GM19328 (cell line): Measurements from ENCODE around the gene MEG3.

ENCODE experiments used
- ATAC-seq: cut with Tn5 transposase; IDR thresholded peaks from one replicate; pipeline ENCODE4 v1.9.1; 2021; ENCODE audit warnings: mild to moderate bottlenecking, moderate library complexity; ENCODE audit not compliant: unreplicated experiment

MEG3 gene

GRCh38 chr14:100844421-100844820, 18.5 kb downstream of the MEG3 start:
- no peak for ATAC-seq

GRCh38 chr14:100844846-100845245, 18.9 kb downstream of the MEG3 start:
- no peak for ATAC-seq

GRCh38 chr14:100845341-100845740, 19.4 kb downstream of the MEG3 start:
- ATAC-seq: no peak

GRCh38 chr14:100846309-100846859, 20.5 kb downstream of the MEG3 start:
- ATAC-seq: no peak

- ATAC-seq: no peak
These were observed 23.3 kb downstream of the MEG3 start for GRCh38 chr14:100849115-100849781.

GRCh38 chr14:100850841-100851585, 25.1 kb downstream of the MEG3 start:
- ATAC-seq: peak; percentile 67

- ATAC-seq: no peak
These were observed 25.6 kb downstream of the MEG3 start for GRCh38 chr14:100851586-100851916.

- ATAC-seq: no peak
These were observed 26.2 kb downstream of the MEG3 start for GRCh38 chr14:100851946-100852620.

- no peak for ATAC-seq
These were observed 28.5 kb downstream of the MEG3 start for GRCh38 chr14:100854435-100854834.

GRCh38 chr14:100855256-100855930, 29.5 kb downstream of the MEG3 start:
- no peak for ATAC-seq

- ATAC-seq: no peak
These were observed 30.4 kb downstream of the MEG3 start for GRCh38 chr14:100856056-100856950.

- no peak for ATAC-seq
These were observed 31.5 kb downstream of the MEG3 start for GRCh38 chr14:100857233-100857922.

GRCh38 chr14:100857923-100858837, 32.3 kb downstream of the MEG3 start:
- ATAC-seq: no peak

GRCh38 chr14:100858838-100859220, 32.9 kb downstream of the MEG3 start:
- no peak for ATAC-seq

GRCh38 chr14:100859781-100860180, 33.9 kb downstream of the MEG3 start:
- no peak for ATAC-seq

GRCh38 chr14:100860556-100861187, 34.8 kb downstream of the MEG3 start:
- no peak for ATAC-seq

GRCh38 chr14:100861188-100861936, 35.4 kb downstream of the MEG3 start:
- ATAC-seq: no peak

GRCh38 chr14:100861937-100862247, 36.0 kb downstream of the MEG3 start:
- ATAC-seq: no peak
